ENCODE measurements around the gene FANK1. TPM values are rescaled to one million over a fixed set of nuclear protein-coding genes. Genes with fewer than 3 reads are reported as not detected.

Gene FANK1
- total RNA-seq, 1 experiment from 2014 or later = 1.4 TPM

- ChIA-PET POLR2A (ENCODE audit: low non-redundant PET) (interaction anchor here (0.6 kb wide), 1 partner anchor 392 kb away, joined by 4 read pairs; no protein-coding TSS in a partner anchor), CTCF (no interaction called here)
- Histone ChIP-seq H3K27me3 (replicated peaks; ENCODE audit: insufficient read depth, low read depth, low read length, poor library complexity) (no peaks in the 10 kb centered on the region), H3K4me3 (ENCODE audit: low read depth, low read length, poor library complexity, severe bottlenecking) (no peak overlapping the region), H3K9me3 (ENCODE audit: low read depth, low read length, poor library complexity, severe bottlenecking) (no peaks in the 10 kb centered on the region), H3K4me1 (ENCODE audit: insufficient read depth, low read length, poor library complexity, severe bottlenecking) (no peaks in the 10 kb centered on the region), H3K36me3 (ENCODE audit: insufficient read depth, low read length, poor library complexity, severe bottlenecking) (no peaks in the 10 kb centered on the region), H3K27ac (ENCODE audit: low read depth, low read length, poor library complexity, severe bottlenecking) (no peak overlapping the region)
- TF ChIP-seq CTCF (conservative IDR thresholded peaks at IDR 0.05; ENCODE audit: low read depth, low read length) = no peak
- no peak for TF ChIP-seq EZH2 (IDR thresholded peaks at IDR 0.05; ENCODE audit: borderline replicate concordance, low read depth, low read length, poor library complexity, severe bottlenecking)
- no TSS peak for BruUV-seq (replicated peaks)
- intact Hi-C loops (cut with micrococcal nuclease; ENCODE audit: unreplicated experiment) = no loop called here
- DNase-seq (ENCODE audit: low spot score) = no peak
These were observed 95.9 kb downstream of the FANK1 start for GRCh38 chr10:125992254-125992653.

- TF ChIP-seq EZH2 (IDR thresholded peaks at IDR 0.05; ENCODE audit: borderline replicate concordance, low read depth, low read length, poor library complexity, severe bottlenecking) (no peak), CTCF (conservative IDR thresholded peaks at IDR 0.05; ENCODE audit: low read depth, low read length) (no peak)
- no TSS peak for BruUV-seq (replicated peaks)
- no peak overlapping the region for H3K4me3 ChIP-seq (ENCODE audit: low read depth, low read length, poor library complexity, severe bottlenecking)
- no peaks in the 10 kb centered on the region for H3K4me1 ChIP-seq (ENCODE audit: insufficient read depth, low read length, poor library complexity, severe bottlenecking)
- CTCF ChIA-PET = no interaction called here
- intact Hi-C loops (cut with micrococcal nuclease; ENCODE audit: unreplicated experiment) = no loop called here
- no peaks in the 10 kb centered on the region for H3K36me3 ChIP-seq (ENCODE audit: insufficient read depth, low read length, poor library complexity, severe bottlenecking)
- H3K27ac ChIP-seq (ENCODE audit: low read depth, low read length, poor library complexity, severe bottlenecking) = no peak overlapping the region
- POLR2A ChIA-PET (ENCODE audit: low non-redundant PET) = no interaction called here
- H3K27me3 ChIP-seq (replicated peaks; ENCODE audit: insufficient read depth, low read depth, low read length, poor library complexity) = no peaks in the 10 kb centered on the region
- H3K9me3 ChIP-seq (ENCODE audit: low read depth, low read length, poor library complexity, severe bottlenecking) = no peaks in the 10 kb centered on the region
- DNase-seq (ENCODE audit: low spot score) = no peak
These were observed 98.2 kb downstream of the FANK1 start for GRCh38 chr10:125994601-125995000.

GRCh38 chr10:125995726-125996304 lies 99.5 kb downstream of the FANK1 start:
- ChIA-PET POLR2A (ENCODE audit: low non-redundant PET) (no interaction called here), CTCF (no interaction called here)
- H3K9me3 ChIP-seq (ENCODE audit: low read depth, low read length, poor library complexity, severe bottlenecking) = no peaks in the 10 kb centered on the region
- BruUV-seq (replicated peaks) = no TSS peak
- intact Hi-C loops (cut with micrococcal nuclease; ENCODE audit: unreplicated experiment) = no loop called here
- no peaks in the 10 kb centered on the region for H3K36me3 ChIP-seq (ENCODE audit: insufficient read depth, low read length, poor library complexity, severe bottlenecking)
- no peaks in the 10 kb centered on the region for H3K4me1 ChIP-seq (ENCODE audit: insufficient read depth, low read length, poor library complexity, severe bottlenecking)
- H3K27ac ChIP-seq (ENCODE audit: low read depth, low read length, poor library complexity, severe bottlenecking) = no peak overlapping the region
- no peak for DNase-seq (ENCODE audit: low spot score)
- no peaks in the 10 kb centered on the region for H3K27me3 ChIP-seq (replicated peaks; ENCODE audit: insufficient read depth, low read depth, low read length, poor library complexity)
- no peak overlapping the region for H3K4me3 ChIP-seq (ENCODE audit: low read depth, low read length, poor library complexity, severe bottlenecking)
- no peak for TF ChIP-seq EZH2 (IDR thresholded peaks at IDR 0.05; ENCODE audit: borderline replicate concordance, low read depth, low read length, poor library complexity, severe bottlenecking)
- no peak for TF ChIP-seq CTCF (conservative IDR thresholded peaks at IDR 0.05; ENCODE audit: low read depth, low read length)
